NB4 (cell line): ENCODE data around the gene DARS1.

Experiments
- DNase-seq: peaks from one replicate; pipeline ENCODE4 v3.0.0; 2010; ENCODE audit warnings: low read depth
- H3K4me3 ChIP-seq: one replicate; pipeline ENCODE4 v1.5.1; 2011; ENCODE audit warnings: mild to moderate bottlenecking, low read depth, low read length, moderate library complexity
- CTCF ChIP-seq: IDR thresholded peaks from one replicate; pipeline ENCODE4 v1.5.1; 2012; ENCODE audit warnings: low read depth, low read length
- MAX ChIP-seq: IDR thresholded peaks from 2 replicates; pipeline ENCODE4 v1.6.1; 2011; ENCODE audit warnings: low read depth, low read length
- MYC ChIP-seq: IDR thresholded peaks from 2 replicates; pipeline ENCODE4 v1.6.1; 2011; ENCODE audit warnings: low read depth, low read length
- POLR2A ChIP-seq: IDR thresholded peaks from 2 replicates; pipeline ENCODE4 v1.6.1; 2011; ENCODE audit warnings: mild to moderate bottlenecking; ENCODE audit not compliant: insufficient read length; ENCODE audit errors: extremely low read depth

The DARS1 gene

GRCh38 chr2:136019825-136020224 is 34.4 kb upstream of the DARS1 start:
- no peak overlapping the region for H3K4me3 ChIP-seq
- no peak for TF ChIP-seq MAX
- TF ChIP-seq POLR2A: no peak
- TF ChIP-seq CTCF: no peak
- no peak for TF ChIP-seq MYC
- no peak for DNase-seq

- DNase-seq: no peak
- H3K4me3 ChIP-seq: no peak overlapping the region
- TF ChIP-seq CTCF: no peak
- no peak for TF ChIP-seq POLR2A
- TF ChIP-seq MYC: no peak
- no peak for TF ChIP-seq MAX
Observed at GRCh38 chr2:136019306-136019705, 33.9 kb upstream of the DARS1 start.

- H3K4me3 ChIP-seq: no peak overlapping the region
- no peak for DNase-seq
- TF ChIP-seq CTCF (no peak), MAX (no peak), POLR2A (no peak), MYC (no peak)
Observed at GRCh38 chr2:136017786-136018185, 32.4 kb upstream of the DARS1 start.

GRCh38 chr2:136016836-136017235 is 31.4 kb upstream of the DARS1 start:
- TF ChIP-seq MYC: no peak
- no peak for TF ChIP-seq POLR2A
- TF ChIP-seq MAX: no peak
- DNase-seq: no peak
- H3K4me3 ChIP-seq: no peak overlapping the region

- TF ChIP-seq CTCF: no peak
- no peak for TF ChIP-seq MAX
- TF ChIP-seq MYC: no peak
- TF ChIP-seq POLR2A: no peak
- DNase-seq: no peak
- no peak overlapping the region for H3K4me3 ChIP-seq
Observed at GRCh38 chr2:136016427-136016826, 31.0 kb upstream of the DARS1 start.

- TF ChIP-seq MYC (no peak), CTCF (no peak), MAX (no peak), POLR2A (no peak)
- H3K4me3 ChIP-seq: no peak overlapping the region
- DNase-seq: no peak
Observed at GRCh38 chr2:136015699-136016098, 30.3 kb upstream of the DARS1 start.
